Activated CD4-positive, alpha-beta T cell treated with anti-CD3 and anti-CD28 coated beads, Interleukin-2, amount 50 U/mL, for 16 hours (primary cell): ENCODE data around the gene SLC25A21.
"Not testable (repeated sequence)": the region's sequence is repeated elsewhere in the genome, so short reads cannot be mapped to it uniquely, and the experiment has no call there.

Experiments used
- DNase-seq: peaks from one replicate; pipeline ENCODE4 v3.0.0-alpha.2; 2020

The SLC25A21 gene

GRCh38 chr14:37036669-37037341 is 135.6 kb downstream of the SLC25A21 start:
- DNase-seq = no peak

- no peak for DNase-seq
These were observed 137.0 kb downstream of the SLC25A21 start for GRCh38 chr14:37035401-37035800.

- DNase-seq = no peak
These were observed 137.8 kb downstream of the SLC25A21 start for GRCh38 chr14:37034410-37035285.

- no peak for DNase-seq
These were observed 139.5 kb downstream of the SLC25A21 start for GRCh38 chr14:37032863-37033262.

- DNase-seq = no peak
These were observed 145.1 kb downstream of the SLC25A21 start for GRCh38 chr14:37027188-37027824.

- DNase-seq = no peak
These were observed 148.4 kb downstream of the SLC25A21 start for GRCh38 chr14:37023875-37024565.

- DNase-seq = no peak
These were observed 151.0 kb downstream of the SLC25A21 start for GRCh38 chr14:37021390-37021789.

GRCh38 chr14:37019488-37019887 is 152.9 kb downstream of the SLC25A21 start:
- DNase-seq = no peak

GRCh38 chr14:37018571-37019240 is 153.7 kb downstream of the SLC25A21 start:
- DNase-seq = no peak

GRCh38 chr14:37013078-37013477 is 159.3 kb downstream of the SLC25A21 start:
- DNase-seq = no peak

GRCh38 chr14:36998686-36999085 is 173.7 kb downstream of the SLC25A21 start:
- no peak for DNase-seq

GRCh38 chr14:36997843-36998242 is 174.6 kb downstream of the SLC25A21 start:
- no peak for DNase-seq

- no peak for DNase-seq
These were observed 175.4 kb downstream of the SLC25A21 start for GRCh38 chr14:36996857-36997590.

- DNase-seq = no peak
These were observed 176.1 kb downstream of the SLC25A21 start for GRCh38 chr14:36996133-36996856.

GRCh38 chr14:36989806-36990205 is 182.6 kb downstream of the SLC25A21 start:
- no peak for DNase-seq

- no peak for DNase-seq
These were observed 183.4 kb downstream of the SLC25A21 start for GRCh38 chr14:36988989-36989388.

- DNase-seq = no peak
These were observed 183.8 kb downstream of the SLC25A21 start for GRCh38 chr14:36988568-36988967.

- DNase-seq = no peak
These were observed 186.0 kb downstream of the SLC25A21 start for GRCh38 chr14:36986407-36986806.

- no peak for DNase-seq
These were observed 190.4 kb downstream of the SLC25A21 start for GRCh38 chr14:36981832-36982529.

GRCh38 chr14:36980413-36980812 is 192.0 kb downstream of the SLC25A21 start:
- DNase-seq = not testable (repeated sequence)
